K562 (cell line): ENCODE results near the gene ITPR1. TPM values are rescaled to one million over a fixed set of nuclear protein-coding genes. Genes with fewer than 3 reads are reported as not detected.

Experiments used
- ATAC-seq: fragments of 200-7000 bp; cut with Tn5 transposase; 3 replicates; pipeline ENCODE4 v1.9.1; 2020; ENCODE audit warnings: moderate library complexity
- BruUV-seq: library from RNA; stranded (reverse); fragments of 400-500 nt; replicated peaks from 2 replicates; lab custom pipeline; 2021; lab: Mats Ljungman, UMichigan
- CTCF ChIA-PET: fragments of 300-600 bp; formaldehyde crosslinking; extraction: SDS; loops from one replicate; lab custom pipeline; 2021; ENCODE audit warnings: low intra/inter-chr PET ratio; lab: Yijun Ruan, JAX
- POLR2A ChIA-PET: fragments of 300-600, 350-650 bp; sonication (Branson Sonifier 250); formaldehyde crosslinking; extraction: SDS; loops from one replicate; lab custom pipeline; 2021; ENCODE audit warnings: antibody characterized with exemption, inconsistent platforms; lab: Yijun Ruan, JAX
- DNase-seq, 4 experiments: peaks; one replicate each; pipeline versions ENCODE4 v3.0.0 to v3.0.0-alpha.2; 2011 to 2018; ENCODE audit warnings: low spot score in 3 of 4, mixed read lengths in 3 of 4; ENCODE audit errors: extremely low read depth in 1 of 4
- FAIRE-seq: peaks from 2 replicates; lab custom pipeline; 2011; peaks lifted over from hg19 to GRCh38; lab: Jason Lieb, UNC
- H2AFZ ChIP-seq: 2 replicates; pipeline ENCODE4 v1.6.0; 2011; ENCODE audit warnings: low read depth, low read length, control low read depth, inconsistent platforms
- H3K27ac ChIP-seq: fragments of 200-600 bp; 3 replicates; pipeline ENCODE4 v1.8.0; 2011; ENCODE audit warnings: low read depth, mild to moderate bottlenecking, control low read depth, inconsistent platforms, low read length, moderate library complexity, mixed read lengths; ENCODE audit errors: extremely low read depth
- H3K27me3 ChIP-seq, 2 experiments: fragments of 300-600 bp in 1 of 2; 2 replicates in 1 of 2; 3 replicates in 1 of 2; pipeline versions ENCODE4 v1.6.0 to v1.8.0; 2011; ENCODE audit warnings: inconsistent platforms in 2 of 2, low read length in 2 of 2, mild to moderate bottlenecking in 1 of 2, mixed read lengths in 1 of 2, moderate library complexity in 1 of 2; ENCODE audit not compliant: control insufficient read depth in 2 of 2, insufficient read depth in 2 of 2
- H3K36me3 ChIP-seq: fragments of 300-600 bp; 3 replicates; pipeline ENCODE4 v1.8.0; 2011; ENCODE audit warnings: mild to moderate bottlenecking, low read length, inconsistent platforms; ENCODE audit not compliant: control insufficient read depth, insufficient read depth
- H3K4me1 ChIP-seq, 2 experiments: fragments of 200-600 bp in 1 of 2; replicated peaks in 1 of 2; 2 replicates in 1 of 2; 3 replicates in 1 of 2; pipeline versions ENCODE4 v1.5.1 to v1.8.0; 2011; ENCODE audit warnings: inconsistent platforms in 2 of 2, low read length in 2 of 2, mild to moderate bottlenecking in 1 of 2, mixed read lengths in 1 of 2, moderate library complexity in 1 of 2; ENCODE audit not compliant: control insufficient read depth in 2 of 2, insufficient read depth in 2 of 2
- H3K4me2 ChIP-seq: 2 replicates; pipeline ENCODE4 v1.6.1; 2011; ENCODE audit warnings: low read length, control low read depth, inconsistent platforms, mixed read lengths; ENCODE audit not compliant: insufficient read depth
- H3K4me3 ChIP-seq: fragments of 200-600 bp; sonication (generic), shearing (Covaris generic); 2 replicates; pipeline ENCODE4 v1.5.1; 2016; ENCODE audit warnings: control low read depth, inconsistent platforms
- H3K79me2 ChIP-seq: fragments of 200-600 bp; 3 replicates; pipeline ENCODE4 v1.8.0; 2011; ENCODE audit warnings: low read length, inconsistent platforms; ENCODE audit not compliant: control insufficient read depth, insufficient read depth
- H3K9ac ChIP-seq, 2 experiments: 2 replicates each; pipeline versions ENCODE4 v1.6.0 to v1.6.1; 2011; ENCODE audit warnings: low read depth in 2 of 2, low read length in 2 of 2, control low read depth in 1 of 2, inconsistent platforms in 1 of 2, mild to moderate bottlenecking in 1 of 2, mixed read lengths in 1 of 2; ENCODE audit not compliant: insufficient read depth in 1 of 2
- H3K9me1 ChIP-seq: one replicate; pipeline ENCODE4 v1.6.0; 2011; ENCODE audit warnings: inconsistent platforms, mild to moderate bottlenecking, low read length, moderate library complexity; ENCODE audit not compliant: control insufficient read depth, insufficient read depth
- H3K9me3 ChIP-seq: replicated peaks from 2 replicates; pipeline ENCODE4 v1.5.1; 2011; ENCODE audit warnings: low read depth, low read length, inconsistent platforms; ENCODE audit not compliant: control insufficient read depth, insufficient read depth
- H4K20me1 ChIP-seq: replicated peaks from 2 replicates; pipeline ENCODE4 v1.6.1; 2011; ENCODE audit warnings: low read length, inconsistent platforms, mixed read lengths; ENCODE audit not compliant: control insufficient read depth, insufficient read depth
- CREB3L1 ChIP-seq: fragments of 450-650 bp; IDR thresholded peaks from 2 replicates; pipeline ENCODE4 v1.6.1; 2014; ENCODE audit warnings: low read depth, mild to moderate bottlenecking, moderate library complexity, borderline replicate concordance
- CREM ChIP-seq: IDR thresholded peaks from 2 replicates; pipeline ENCODE4 v1.6.1; 2014; ENCODE audit warnings: antibody characterized with exemption, low read depth
- E4F1 ChIP-seq: fragments of 250-450 bp; sonication (Bioruptor Pico); IDR thresholded peaks from 2 replicates; pipeline ENCODE4 v1.5.0; 2021; ENCODE audit warnings: mild to moderate bottlenecking, borderline replicate concordance
- EP300 ChIP-seq: IDR thresholded peaks from 2 replicates; pipeline ENCODE4 v1.6.1; 2012; ENCODE audit warnings: low read length, improper control_type of control experiment
- FOXK2 ChIP-seq, 2 experiments: fragments of 450-650 bp; IDR thresholded peaks in 1 of 2; conservative IDR thresholded peaks in 1 of 2; 2 replicates each; pipeline ENCODE4 v1.6.1; 2016; ENCODE audit warnings: low read depth in 2 of 2, mild to moderate bottlenecking in 1 of 2
- FOXM1 ChIP-seq, 2 experiments: fragments of 450-650 bp in 1 of 2; sonication (generic) in 1 of 2; formaldehyde crosslinking in 1 of 2; IDR thresholded peaks; 2 replicates each; pipeline versions ENCODE4 v1.6.1 to v1.9.0; 2017 to 2022; ENCODE audit warnings: low read depth in 2 of 2, mild to moderate bottlenecking in 2 of 2, missing genetic modification reagents in 1 of 2, moderate library complexity in 1 of 2
- JUN ChIP-seq, 2 experiments: sonication (generic) in 1 of 2; formaldehyde crosslinking in 1 of 2; IDR thresholded peaks; 2 replicates each; pipeline versions ENCODE4 v1.6.1 to v1.8.0; 2012 to 2022; ENCODE audit warnings: borderline replicate concordance in 2 of 2, mild to moderate bottlenecking in 2 of 2, improper control_type of control experiment in 1 of 2, low read depth in 1 of 2, low read length in 1 of 2, missing genetic modification reagents in 1 of 2
- MBD2 ChIP-seq: sonication (generic); IDR thresholded peaks from 2 replicates; pipeline ENCODE4 v1.6.1; 2016; ENCODE audit warnings: low read depth, borderline replicate concordance
- NCOA1 ChIP-seq: fragments of 450-650 bp; IDR thresholded peaks from 2 replicates; pipeline ENCODE4 v1.6.1; 2016; ENCODE audit warnings: low read depth
- PHB2 ChIP-seq: fragments of 450-650 bp; IDR thresholded peaks from 2 replicates; pipeline ENCODE4 v1.6.1; 2017; ENCODE audit warnings: low read depth
- SPI1 ChIP-seq: IDR thresholded peaks from 2 replicates; pipeline ENCODE4 v1.6.1; 2011; ENCODE audit warnings: low read depth, low read length, control low read depth, borderline replicate concordance
- TBL1XR1 ChIP-seq, 2 experiments: IDR thresholded peaks; 2 replicates each; pipeline ENCODE4 v1.6.1; 2012; ENCODE audit warnings: improper control_type of control experiment in 2 of 2, low read length in 2 of 2, mild to moderate bottlenecking in 1 of 2
- ZC3H11A ChIP-seq: IDR thresholded peaks from 2 replicates; pipeline ENCODE4 v1.6.1; 2012; ENCODE audit warnings: low read depth, low read length, improper control_type of control experiment
- ZNF165 ChIP-seq: fragments of 250-450 bp; sonication (Bioruptor Pico); IDR thresholded peaks from 2 replicates; pipeline ENCODE4 v1.4.0; 2020; ENCODE audit warnings: borderline replicate concordance
- ZNF175 ChIP-seq: fragments of 200-800 bp; sonication (Bioruptor generic); IDR thresholded peaks from 2 replicates; pipeline ENCODE4 v1.6.1; 2016; ENCODE audit warnings: low read depth, mild to moderate bottlenecking, missing genetic modification characterization, missing compliant biosample characterization
- WGBS: fragments of 100-300 bp; shearing (Covaris generic); methylation state at CpG from one replicate; pipeline ENCODE4 v1.1.6; 2016; ENCODE audit warnings: low coverage, mixed read lengths; ENCODE audit not compliant: insufficient coverage; ENCODE audit errors: missing lambda C conversion rate; 5-methylcytosine and 5-hydroxymethylcytosine counted together
- in situ Hi-C: fragments of 300-500 bp; cut with MboI; formaldehyde crosslinking; loops from 4 replicates; pipeline ENCODE4 v1.15.0; 2018; ENCODE audit warnings: inconsistent platforms, mixed read lengths
- intact Hi-C: fragments of 100-400 bp; cut with micrococcal nuclease; formaldehyde crosslinking; loops from 2 replicates; pipeline ENCODE4 v1.14.2; 2022
- polyA plus RNA-seq, 8 experiments: library from polyadenylated mRNA; depleted of rRNA in 4 of 8; stranded (reverse) in 5 of 8; unstranded in 3 of 8; fragments of >200 nt; fragmentation: Nextera tagmentation in 2 of 8; fragmentation: Illumina TruSeq in 1 of 8; extraction: Ambion mirVana in 2 of 8; extraction: Trizol in 1 of 8; gene quantifications; 2 replicates each; pipeline versions ENCODE4 v1.2.1 to v1.2.3, GENCODE V29; 2011 to 2014; ENCODE audit warnings: inconsistent platforms in 1 of 8, missing spikeins in 1 of 8
- total RNA-seq, 7 experiments: library from RNA; depleted of rRNA in 6 of 7; stranded (reverse); fragments of >200 nt in 6 of 7; fragmentation: Illumina TruSeq in 2 of 7; extraction: Trizol in 2 of 7; gene quantifications; 2 replicates each; pipeline versions ENCODE4 v1.2.1 to v1.2.3, GENCODE V29; 2011 to 2021; ENCODE audit warnings: low replicate concordance in 1 of 7
- TF ChIP-seq, protein P1 (sequence below): fragments of 250-450 bp; sonication (Bioruptor Pico); IDR thresholded peaks from 2 replicates; pipeline ENCODE4 v1.4.0; 2020; ENCODE audit warnings: mild to moderate bottlenecking, moderate library complexity

The ITPR1 gene
- total and polyA plus RNA-seq, 9 of the 15 experiments (the other 6 are each of a cell fraction or from before 2014, with no cell fraction given): 22.4 to 40.0 (median 27.4) TPM

- Histone ChIP-seq H2AFZ (peak overlapping the region; percentile 94), H3K4me1 (peaks cover 17 to 25% of the 10 kb centered on the region in 2 experiments), H3K9me3 (no peaks in the 10 kb centered on the region), H3K36me3 (peaks cover 2% of the 10 kb centered on the region; the same call in 1 of the 3 replicates), H3K9ac (peak overlapping the region; percentile 53 to 57; a peak in 3 of 4 replicates), H3K9me1 (peaks cover 4% of the 10 kb centered on the region), H4K20me1 (no peaks in the 10 kb centered on the region), H3K4me3 (peak overlapping the region; percentile 61), H3K27ac (peak overlapping the region; percentile 7; the same call in 1 of the 3 replicates), H3K4me2 (peak overlapping the region; percentile 92), H3K79me2 (peaks cover 17% of the 10 kb centered on the region; the same call in 2 of the 3 replicates), H3K27me3 (no peaks in the 10 kb centered on the region)
- ChIA-PET POLR2A (interaction anchor here (0.5 to 5.3 kb wide), 24 partner anchors 10 to 557 kb away, joined by 3 to 220 read pairs (median 7); partner anchors contain the start of gene SUMF1), CTCF (no interaction called here)
- 0% methylated on average over 4 of the region's 4 CpGs for whole genome bisulfite sequencing
- no peak for ATAC-seq
- in situ Hi-C loops: no loop called here
- BruUV-seq: no TSS peak
- FAIRE-seq: peak; percentile 42
- intact Hi-C loops: loop anchor here (1.0 kb wide), 2 partner anchors 38 to 76 kb away; no protein-coding TSS in a partner anchor
- DNase-seq: peak in 1 of 4 experiments; percentile 34
- TF ChIP-seq ZNF175 (no peak), SPI1 (peak; percentile 91), CREM (0 out of 2 replicates have a peak, but pooled peaks have one; percentile 1), FOXM1 (IDR thresholded peaks at IDR 0.05; ENCODE audit: low read depth) (0 out of 2 replicates have a peak, but pooled peaks have one; percentile 2), FOXM1 (CRISPR knock-in tag; IDR thresholded peaks at IDR 0.05; ENCODE audit: low read depth) (no peak), FOXK2 (conservative IDR thresholded peaks at IDR 0.05 in 1 of 2, IDR thresholded peaks at IDR 0.05 in 1 of 2; ENCODE audit: low read depth in 2 of 2) (peak in 1 of 2 experiments; percentile 30; a peak in 1 of 4 replicates), CREB3L1 (no peak), PHB2 (no peak), E4F1 (CRISPR knock-in tag) (0 out of 2 replicates have a peak, but pooled peaks have one; percentile 50), ZC3H11A (0 out of 2 replicates have a peak, but pooled peaks have one; percentile 27), ZNF165 (CRISPR knock-in tag) (no peak), MBD2 (0 out of 2 replicates have a peak, but pooled peaks have one; percentile 24), JUN (IDR thresholded peaks at IDR 0.05; ENCODE audit: borderline replicate concordance, low read depth, low read length) (no peak), JUN (CRISPR knock-in tag; IDR thresholded peaks at IDR 0.05; ENCODE audit: borderline replicate concordance) (no peak), EP300 (no peak), NCOA1 (0 out of 2 replicates have a peak, but pooled peaks have one; percentile 13), TBL1XR1 (IDR thresholded peaks at IDR 0.05; ENCODE audit: low read length in 2 of 2) (0 out of 4 replicates have a peak, but pooled peaks of 1 of the 2 experiments have one; percentile 21)
- TF ChIP-seq, protein P1, sequence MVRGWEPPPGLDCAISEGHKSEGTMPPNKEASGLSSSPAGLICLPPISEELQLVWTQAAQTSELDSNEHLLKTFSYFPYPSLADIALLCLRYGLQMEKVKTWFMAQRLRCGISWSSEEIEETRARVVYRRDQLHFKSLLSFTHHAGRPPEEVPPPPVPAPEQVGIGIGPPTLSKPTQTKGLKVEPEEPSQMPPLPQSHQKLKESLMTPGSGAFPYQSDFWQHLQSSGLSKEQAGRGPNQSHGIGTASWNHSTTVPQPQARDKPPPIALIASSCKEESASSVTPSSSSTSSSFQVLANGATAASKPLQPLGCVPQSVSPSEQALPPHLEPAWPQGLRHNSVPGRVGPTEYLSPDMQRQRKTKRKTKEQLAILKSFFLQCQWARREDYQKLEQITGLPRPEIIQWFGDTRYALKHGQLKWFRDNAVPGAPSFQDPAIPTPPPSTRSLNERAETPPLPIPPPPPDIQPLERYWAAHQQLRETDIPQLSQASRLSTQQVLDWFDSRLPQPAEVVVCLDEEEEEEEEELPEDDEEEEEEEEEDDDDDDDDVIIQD: no peak
Observed at GRCh38 chr3:4494895-4495264, 1.7 kb downstream of the ITPR1 start.
